ENCODE measurements around the gene RASSF3.

RASSF3 gene

GRCh38 chr12:64631197-64631596 is 20.9 kb downstream of the RASSF3 start:
- H3K4me3 ChIP-seq (ENCODE audit: low read length, poor library complexity, severe bottlenecking): no peak overlapping the region
- H3K4me1 ChIP-seq (ENCODE audit: insufficient read depth, low read length, poor library complexity, severe bottlenecking): peaks cover 3% of the 10 kb centered on the region
- TF ChIP-seq, protein P1, sequence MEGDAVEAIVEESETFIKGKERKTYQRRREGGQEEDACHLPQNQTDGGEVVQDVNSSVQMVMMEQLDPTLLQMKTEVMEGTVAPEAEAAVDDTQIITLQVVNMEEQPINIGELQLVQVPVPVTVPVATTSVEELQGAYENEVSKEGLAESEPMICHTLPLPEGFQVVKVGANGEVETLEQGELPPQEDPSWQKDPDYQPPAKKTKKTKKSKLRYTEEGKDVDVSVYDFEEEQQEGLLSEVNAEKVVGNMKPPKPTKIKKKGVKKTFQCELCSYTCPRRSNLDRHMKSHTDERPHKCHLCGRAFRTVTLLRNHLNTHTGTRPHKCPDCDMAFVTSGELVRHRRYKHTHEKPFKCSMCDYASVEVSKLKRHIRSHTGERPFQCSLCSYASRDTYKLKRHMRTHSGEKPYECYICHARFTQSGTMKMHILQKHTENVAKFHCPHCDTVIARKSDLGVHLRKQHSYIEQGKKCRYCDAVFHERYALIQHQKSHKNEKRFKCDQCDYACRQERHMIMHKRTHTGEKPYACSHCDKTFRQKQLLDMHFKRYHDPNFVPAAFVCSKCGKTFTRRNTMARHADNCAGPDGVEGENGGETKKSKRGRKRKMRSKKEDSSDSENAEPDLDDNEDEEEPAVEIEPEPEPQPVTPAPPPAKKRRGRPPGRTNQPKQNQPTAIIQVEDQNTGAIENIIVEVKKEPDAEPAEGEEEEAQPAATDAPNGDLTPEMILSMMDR (conservative IDR thresholded peaks at IDR 0.05; ENCODE audit: low read length): no peak
- TF ChIP-seq EZH2phosphoT487 (IDR thresholded peaks at IDR 0.05; ENCODE audit: borderline replicate concordance): no peak
- H3K9me2 ChIP-seq (replicated peaks; ENCODE audit: low read depth, low read length): no peaks in the 10 kb centered on the region
- H3F3A ChIP-seq (ENCODE audit: low read depth): no peaks in the 10 kb centered on the region
- H3K27me3 ChIP-seq (ENCODE audit: insufficient read depth, low read length, poor library complexity, severe bottlenecking): no peaks in the 10 kb centered on the region
- H3K9ac ChIP-seq (ENCODE audit: low read depth, low read length, poor library complexity, severe bottlenecking): no peak overlapping the region
- H3K79me2 ChIP-seq (ENCODE audit: insufficient read depth, low read length): peaks cover 89% of the 10 kb centered on the region
- no peaks in the 10 kb centered on the region for H4K20me1 ChIP-seq (ENCODE audit: insufficient read depth, low read length, poor library complexity, severe bottlenecking)
- peaks cover 19% of the 10 kb centered on the region; the same call in 1 of the 2 replicates for H3K36me3 ChIP-seq (ENCODE audit: insufficient read depth, low read length)
- H3K4me2 ChIP-seq (ENCODE audit: low read depth, low read length, poor library complexity, severe bottlenecking): no peak overlapping the region
- H2AFZ ChIP-seq (ENCODE audit: low read length): no peak overlapping the region
- H3K9me3 ChIP-seq (ENCODE audit: insufficient read depth, low read depth, low read length): no peaks in the 10 kb centered on the region

DNA sequence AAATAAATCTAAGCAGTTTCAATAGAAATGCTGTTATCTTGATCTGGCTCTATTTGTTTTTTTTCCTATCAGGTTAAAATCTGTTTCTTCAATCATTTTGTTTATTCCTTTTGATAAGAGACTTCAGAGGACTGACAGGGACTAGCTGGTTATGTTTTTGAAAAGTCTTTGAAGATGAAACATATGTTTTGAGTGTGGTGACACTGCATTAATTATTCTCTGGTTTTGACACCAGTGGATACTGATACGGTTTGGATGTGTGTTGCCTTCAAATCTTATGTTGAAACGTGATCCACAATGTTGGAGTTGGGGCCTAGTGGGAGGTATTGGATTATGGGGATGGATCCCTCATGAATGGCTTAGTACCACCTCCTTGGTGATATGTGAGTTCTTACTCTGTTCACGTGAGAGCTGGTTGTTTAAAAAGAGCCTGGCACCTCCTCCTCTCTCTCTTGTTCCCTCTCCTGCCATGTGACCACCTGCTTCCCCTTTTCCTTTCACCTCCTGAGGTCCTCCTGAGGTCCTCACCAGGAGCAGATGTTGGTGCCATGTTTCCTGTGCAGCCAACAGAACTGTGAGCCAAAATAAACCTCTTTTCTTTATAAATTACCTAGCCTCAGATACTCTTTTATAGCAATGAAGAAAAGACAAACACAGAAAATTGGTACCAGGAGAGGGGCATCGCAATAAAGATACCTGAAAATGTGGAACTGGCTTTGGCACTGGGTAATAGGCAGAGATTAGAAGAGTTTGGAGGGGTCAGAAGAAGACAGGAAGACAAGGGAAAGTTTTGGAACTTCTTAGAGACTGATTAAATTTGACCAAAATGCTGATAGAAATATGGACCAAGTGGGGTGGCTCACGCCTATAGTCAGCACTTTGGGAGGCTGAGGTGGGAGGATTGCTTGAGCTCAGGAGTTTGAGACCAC is 23.0 kb downstream of the RASSF3 start:
- H3K9ac ChIP-seq (ENCODE audit: low read depth, low read length, poor library complexity, severe bottlenecking): no peak overlapping the region
- no peak overlapping the region for H2AFZ ChIP-seq (ENCODE audit: low read length)
- H3K79me2 ChIP-seq (ENCODE audit: insufficient read depth, low read length): peaks cover 88% of the 10 kb centered on the region
- H3K4me2 ChIP-seq (ENCODE audit: low read depth, low read length, poor library complexity, severe bottlenecking): no peak overlapping the region
- no peaks in the 10 kb centered on the region for H3F3A ChIP-seq (ENCODE audit: low read depth)
- H3K9me3 ChIP-seq (ENCODE audit: insufficient read depth, low read depth, low read length): no peaks in the 10 kb centered on the region
- TF ChIP-seq EZH2phosphoT487 (IDR thresholded peaks at IDR 0.05; ENCODE audit: borderline replicate concordance): no peak
- TF ChIP-seq, protein P1 (conservative IDR thresholded peaks at IDR 0.05; ENCODE audit: low read length): no peak
- H3K4me1 ChIP-seq (ENCODE audit: insufficient read depth, low read length, poor library complexity, severe bottlenecking): peaks cover 3% of the 10 kb centered on the region
- H3K4me3 ChIP-seq (ENCODE audit: low read length, poor library complexity, severe bottlenecking): no peak overlapping the region
- H3K36me3 ChIP-seq (ENCODE audit: insufficient read depth, low read length): peaks cover 19% of the 10 kb centered on the region; the same call in 1 of the 2 replicates
- H3K9me2 ChIP-seq (replicated peaks; ENCODE audit: low read depth, low read length): no peaks in the 10 kb centered on the region
- H4K20me1 ChIP-seq (ENCODE audit: insufficient read depth, low read length, poor library complexity, severe bottlenecking): no peaks in the 10 kb centered on the region
- no peaks in the 10 kb centered on the region for H3K27me3 ChIP-seq (ENCODE audit: insufficient read depth, low read length, poor library complexity, severe bottlenecking)

DNA sequence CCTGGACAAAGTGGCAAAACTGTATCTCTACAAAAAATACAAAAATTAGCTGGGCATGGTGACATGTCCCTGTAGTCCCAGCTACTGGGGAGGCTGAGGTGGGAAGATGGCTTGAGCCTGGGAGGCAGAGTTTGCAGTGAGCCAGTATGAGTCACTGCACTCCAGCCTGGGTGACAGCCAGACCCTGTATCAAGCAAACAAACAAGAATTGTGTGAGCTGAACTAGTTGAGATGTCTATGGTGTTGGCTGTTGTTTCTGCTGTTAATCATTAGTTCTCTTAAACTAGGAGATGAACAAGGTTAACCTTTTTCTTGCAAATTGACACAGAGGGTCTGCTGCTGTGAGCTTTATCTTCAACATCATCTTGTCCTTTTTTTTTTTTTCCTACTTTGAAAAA is 23.6 kb downstream of the RASSF3 start:
- H3K4me2 ChIP-seq (ENCODE audit: low read depth, low read length, poor library complexity, severe bottlenecking): no peak overlapping the region
- H3K4me1 ChIP-seq (ENCODE audit: insufficient read depth, low read length, poor library complexity, severe bottlenecking): peaks cover 3% of the 10 kb centered on the region
- H3K27me3 ChIP-seq (ENCODE audit: insufficient read depth, low read length, poor library complexity, severe bottlenecking): no peaks in the 10 kb centered on the region
- H3K4me3 ChIP-seq (ENCODE audit: low read length, poor library complexity, severe bottlenecking): no peak overlapping the region
- no peak overlapping the region for H3K9ac ChIP-seq (ENCODE audit: low read depth, low read length, poor library complexity, severe bottlenecking)
- H4K20me1 ChIP-seq (ENCODE audit: insufficient read depth, low read length, poor library complexity, severe bottlenecking): no peaks in the 10 kb centered on the region
- no peak for TF ChIP-seq EZH2phosphoT487 (IDR thresholded peaks at IDR 0.05; ENCODE audit: borderline replicate concordance)
- H3K36me3 ChIP-seq (ENCODE audit: insufficient read depth, low read length): peaks cover 18% of the 10 kb centered on the region; the same call in 1 of the 2 replicates
- H3K9me2 ChIP-seq (replicated peaks; ENCODE audit: low read depth, low read length): no peaks in the 10 kb centered on the region
- H3K9me3 ChIP-seq (ENCODE audit: insufficient read depth, low read depth, low read length): no peaks in the 10 kb centered on the region
- H3F3A ChIP-seq (ENCODE audit: low read depth): no peaks in the 10 kb centered on the region
- H3K79me2 ChIP-seq (ENCODE audit: insufficient read depth, low read length): peaks cover 89% of the 10 kb centered on the region
- no peak overlapping the region for H2AFZ ChIP-seq (ENCODE audit: low read length)
